Ectodermal cell (in vitro differentiated cells): Measurements from ENCODE around the gene DSCAM.

Experiments
- H3K27ac ChIP-seq: 2 replicates; pipeline ENCODE4 v1.7.0; 2013; ENCODE audit warnings: mild to moderate bottlenecking, low read depth, low read length; ENCODE audit not compliant: insufficient read depth, poor library complexity, severe bottlenecking
- H3K27me3 ChIP-seq: 2 replicates; pipeline ENCODE4 v1.7.0; 2013; ENCODE audit warnings: mild to moderate bottlenecking, low read length; ENCODE audit not compliant: insufficient read depth, control insufficient read depth, poor library complexity, severe bottlenecking
- H3K36me3 ChIP-seq: one replicate; pipeline ENCODE4 v1.7.0; 2013; ENCODE audit warnings: low read length; ENCODE audit not compliant: control insufficient read depth, insufficient read depth
- H3K4me1 ChIP-seq: one replicate; pipeline ENCODE4 v1.7.0; 2013; ENCODE audit warnings: low read length; ENCODE audit not compliant: control insufficient read depth, insufficient read depth
- H3K4me3 ChIP-seq: 2 replicates; pipeline ENCODE4 v1.7.0; 2013; ENCODE audit warnings: low read depth, low read length, control low read depth; ENCODE audit not compliant: insufficient read depth
- H3K9me3 ChIP-seq: 2 replicates; pipeline ENCODE4 v1.7.0; 2013; ENCODE audit warnings: mild to moderate bottlenecking, low read length, moderate library complexity; ENCODE audit not compliant: control insufficient read depth
- WGBS, 2 experiments: methylation state at CpG; one replicate each; pipeline ENCODE4 v1.1.7; 2013; ENCODE audit warnings: missing lambda C conversion rate in 2 of 2; 5-methylcytosine and 5-hydroxymethylcytosine counted together

Gene DSCAM

GRCh38 chr21:40355076-40355475 lies 491.9 kb downstream of the DSCAM start:
- 92 to 96% methylated on average over 5 of the region's 5 CpGs for WGBS, 2 experiments
- H3K27ac ChIP-seq: no peak overlapping the region

GRCh38 chr21:40351006-40351405 lies 496.0 kb downstream of the DSCAM start:
- Histone ChIP-seq H3K27me3 (no peaks in the 10 kb centered on the region), H3K27ac (no peak overlapping the region), H3K4me1 (no peaks in the 10 kb centered on the region), H3K9me3 (no peaks in the 10 kb centered on the region), H3K4me3 (no peak overlapping the region), H3K36me3 (no peaks in the 10 kb centered on the region)
- 93 to 97% methylated on average over 2 of the region's 2 CpGs for WGBS, 2 experiments

More at GRCh38 chr21:40355076-40355475, 491.9 kb downstream of the DSCAM start:
- Histone ChIP-seq H3K9me3 (no peaks in the 10 kb centered on the region), H3K36me3 (no peaks in the 10 kb centered on the region), H3K4me1 (no peaks in the 10 kb centered on the region), H3K27me3 (no peaks in the 10 kb centered on the region), H3K4me3 (no peak overlapping the region)

GRCh38 chr21:40349591-40349990 lies 497.4 kb downstream of the DSCAM start:
- WGBS, 2 experiments: 79 to 98% methylated on average over 2 of the region's 2 CpGs
- no peaks in the 10 kb centered on the region for H3K9me3 ChIP-seq
- no peaks in the 10 kb centered on the region for H3K4me1 ChIP-seq
- H3K27me3 ChIP-seq: no peaks in the 10 kb centered on the region
- no peak overlapping the region for H3K4me3 ChIP-seq
- H3K36me3 ChIP-seq: no peaks in the 10 kb centered on the region
- H3K27ac ChIP-seq: no peak overlapping the region

GRCh38 chr21:40345711-40346321 lies 501.1 kb downstream of the DSCAM start:
- no peak overlapping the region for H3K4me3 ChIP-seq
- H3K4me1 ChIP-seq: no peaks in the 10 kb centered on the region
- H3K36me3 ChIP-seq: no peaks in the 10 kb centered on the region
- 92% methylated on average over 9 of the region's 9 CpGs for WGBS, 2 experiments
- no peak overlapping the region for H3K27ac ChIP-seq
- no peaks in the 10 kb centered on the region for H3K9me3 ChIP-seq
- no peaks in the 10 kb centered on the region for H3K27me3 ChIP-seq

GRCh38 chr21:40340357-40340756 lies 506.6 kb downstream of the DSCAM start:
- Histone ChIP-seq H3K4me3 (no peak overlapping the region), H3K27ac (no peak overlapping the region), H3K9me3 (no peaks in the 10 kb centered on the region), H3K36me3 (no peaks in the 10 kb centered on the region), H3K4me1 (no peaks in the 10 kb centered on the region), H3K27me3 (no peaks in the 10 kb centered on the region)

- no peaks in the 10 kb centered on the region for H3K27me3 ChIP-seq
- no peak overlapping the region for H3K4me3 ChIP-seq
- no peak overlapping the region for H3K27ac ChIP-seq
- 95 to 96% methylated on average over 18 of the region's 18 CpGs for WGBS, 2 experiments
- H3K9me3 ChIP-seq: no peaks in the 10 kb centered on the region
- H3K36me3 ChIP-seq: no peaks in the 10 kb centered on the region
- H3K4me1 ChIP-seq: no peaks in the 10 kb centered on the region
Observed at GRCh38 chr21:40339050-40339449, 507.9 kb downstream of the DSCAM start.

- Histone ChIP-seq H3K4me3 (no peak overlapping the region), H3K27me3 (peaks cover 3% of the 10 kb centered on the region), H3K9me3 (no peaks in the 10 kb centered on the region), H3K27ac (no peak overlapping the region), H3K4me1 (no peaks in the 10 kb centered on the region), H3K36me3 (no peaks in the 10 kb centered on the region)
- 95 to 97% methylated on average over 13 of the region's 13 CpGs for WGBS, 2 experiments
Observed at GRCh38 chr21:40337981-40338380, 509.0 kb downstream of the DSCAM start.

GRCh38 chr21:40335704-40336103 lies 511.3 kb downstream of the DSCAM start:
- 8% methylated on average over 3 to 5 of the region's 5 CpGs for WGBS, 2 experiments
- Histone ChIP-seq H3K9me3 (no peaks in the 10 kb centered on the region), H3K4me1 (no peaks in the 10 kb centered on the region), H3K27me3 (peaks cover 3% of the 10 kb centered on the region), H3K4me3 (no peak overlapping the region), H3K36me3 (no peaks in the 10 kb centered on the region), H3K27ac (no peak overlapping the region)

- 90 to 93% methylated on average over 6 of the region's 6 CpGs for WGBS, 2 experiments
- Histone ChIP-seq H3K27me3 (peaks cover 3% of the 10 kb centered on the region), H3K4me1 (no peaks in the 10 kb centered on the region), H3K9me3 (no peaks in the 10 kb centered on the region), H3K27ac (no peak overlapping the region), H3K36me3 (no peaks in the 10 kb centered on the region), H3K4me3 (no peak overlapping the region)
Observed at GRCh38 chr21:40334159-40334558, 512.8 kb downstream of the DSCAM start.

- H3K4me1 ChIP-seq: no peaks in the 10 kb centered on the region
- peaks cover 3% of the 10 kb centered on the region for H3K27me3 ChIP-seq
- 92 to 96% methylated on average over 4 of the region's 4 CpGs for WGBS, 2 experiments
- H3K36me3 ChIP-seq: no peaks in the 10 kb centered on the region
- H3K4me3 ChIP-seq: no peak overlapping the region
- no peaks in the 10 kb centered on the region for H3K9me3 ChIP-seq
- H3K27ac ChIP-seq: no peak overlapping the region
Observed at GRCh38 chr21:40333731-40334130, 513.2 kb downstream of the DSCAM start.

- Histone ChIP-seq H3K9me3 (no peaks in the 10 kb centered on the region), H3K27ac (no peak overlapping the region), H3K4me1 (no peaks in the 10 kb centered on the region), H3K27me3 (peaks cover 3% of the 10 kb centered on the region), H3K36me3 (no peaks in the 10 kb centered on the region), H3K4me3 (no peak overlapping the region)
- WGBS, 2 experiments: 91 to 94% methylated on average over 3 of the region's 3 CpGs
Observed at GRCh38 chr21:40331804-40332203, 515.2 kb downstream of the DSCAM start.
